Measurements from ENCODE around the gene DGKG.

Gene DGKG

GRCh38 chr3:186361762-186362536 lies at the start of gene DGKG:
TSS of gene DGKG (minus strand) at chr3:186362234. CDS start at chr3:186320459, 41,775 bp downstream.
- DNase-seq (ENCODE audit: low read depth), result no peak
- H3K4me3 ChIP-seq (ENCODE audit: low read length), result peak within 1 kb of the TSS; percentile 39
- no peak for TF ChIP-seq CTCF (conservative IDR thresholded peaks at IDR 0.05; ENCODE audit: low read depth, low read length)

GRCh38 chr3:186411089-186411488 lies 49.1 kb upstream of the DGKG start:
- no peak for DNase-seq (ENCODE audit: low read depth)
- TF ChIP-seq CTCF (conservative IDR thresholded peaks at IDR 0.05; ENCODE audit: low read depth, low read length), result no peak
- no peak overlapping the region for H3K4me3 ChIP-seq (ENCODE audit: low read length)

GRCh38 chr3:186406669-186407635 lies 44.9 kb upstream of the DGKG start:
- no peak for TF ChIP-seq CTCF (conservative IDR thresholded peaks at IDR 0.05; ENCODE audit: low read depth, low read length)
- H3K4me3 ChIP-seq (ENCODE audit: low read length), result no peak overlapping the region
- no peak for DNase-seq (ENCODE audit: low read depth)

- DNase-seq (ENCODE audit: low read depth), result no peak
- H3K4me3 ChIP-seq (ENCODE audit: low read length), result no peak overlapping the region
- TF ChIP-seq CTCF (conservative IDR thresholded peaks at IDR 0.05; ENCODE audit: low read depth, low read length), result no peak
Observed at GRCh38 chr3:186401556-186401955, 39.5 kb upstream of the DGKG start.

GRCh38 chr3:186400662-186401061 lies 38.6 kb upstream of the DGKG start:
- H3K4me3 ChIP-seq (ENCODE audit: low read length), result no peak overlapping the region
- TF ChIP-seq CTCF (conservative IDR thresholded peaks at IDR 0.05; ENCODE audit: low read depth, low read length), result no peak
- no peak for DNase-seq (ENCODE audit: low read depth)

- no peak for TF ChIP-seq CTCF (conservative IDR thresholded peaks at IDR 0.05; ENCODE audit: low read depth, low read length)
- no peak overlapping the region for H3K4me3 ChIP-seq (ENCODE audit: low read length)
- DNase-seq (ENCODE audit: low read depth), result no peak
Observed at GRCh38 chr3:186400026-186400425, 38.0 kb upstream of the DGKG start.

Data from retinal pigment epithelial cell (primary cell).